Stimulated activated CD8-positive, alpha-beta memory T cell treated with anti-CD3 and anti-CD28 coated beads, Interleukin-7, amount 100 ng/mL, for 48 hours (primary cell): Measurements from ENCODE around the gene GPANK1.

ENCODE experiments used
- DNase-seq, 2 donors: peaks; one replicate each; pipeline ENCODE4 v3.0.0-alpha.2; 2020; ENCODE audit warnings: low read depth in 1 of 2; ENCODE audit errors: extremely low read depth in 1 of 2

Gene GPANK1

DNA sequence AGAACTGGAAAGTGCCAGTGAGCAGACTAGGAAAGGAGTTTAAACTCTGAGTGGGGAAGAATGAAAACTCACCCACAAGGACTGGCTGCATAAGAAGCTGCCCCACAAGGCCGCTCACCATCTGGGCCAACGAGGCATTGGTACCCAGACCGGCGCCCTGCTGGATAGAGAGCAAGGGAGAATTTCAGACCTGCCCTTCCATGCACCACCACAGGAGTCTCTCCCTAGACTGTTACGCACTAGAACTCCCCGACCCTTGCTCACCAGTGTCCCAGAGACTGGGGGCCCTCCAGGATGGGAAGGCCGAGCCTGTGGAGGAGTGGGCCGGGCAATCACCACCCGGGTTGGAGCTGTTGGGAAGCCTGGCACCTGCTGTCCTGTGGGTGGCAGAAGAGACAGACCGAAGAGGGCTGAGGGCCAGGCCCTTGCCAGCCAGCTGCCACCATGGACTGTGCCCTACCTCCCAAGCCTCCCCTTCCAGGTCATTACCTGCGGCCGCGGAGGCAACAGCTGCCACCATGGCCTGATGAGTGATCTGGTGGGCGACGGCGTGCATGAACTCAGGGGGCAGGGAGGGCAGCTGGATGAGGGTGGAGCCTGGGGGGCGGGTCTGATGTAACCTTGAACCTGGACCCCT is 20.9 kb downstream of the GPANK1 start:
- no peak for DNase-seq

GRCh38 chr6:31642798-31643570 is 21.8 kb downstream of the GPANK1 start:
- no peak for DNase-seq

DNA sequence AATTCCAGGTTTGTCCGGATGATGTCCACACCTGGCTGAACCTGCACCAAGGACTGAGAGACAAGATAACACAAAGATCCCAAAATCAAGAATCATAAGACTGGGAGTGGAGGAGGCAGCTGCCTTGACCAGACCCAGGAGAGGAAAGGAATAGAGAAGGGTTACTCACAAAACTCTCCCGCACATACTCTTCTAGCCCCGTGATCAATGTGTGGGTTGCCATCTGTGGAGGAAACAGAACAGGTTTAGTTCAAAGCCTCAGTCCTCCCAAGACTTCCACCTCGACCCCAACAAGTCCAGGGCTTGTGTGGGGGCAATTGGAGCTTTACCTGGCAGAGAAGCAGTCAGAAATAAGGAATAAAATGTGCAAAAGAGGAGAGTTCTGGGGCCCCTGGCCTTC is 23.4 kb downstream of the GPANK1 start:
- DNase-seq: no peak

GRCh38 chr6:31640612-31641011 is 24.2 kb downstream of the GPANK1 start:
- DNase-seq: no peak

- no peak for DNase-seq
Measured at GRCh38 chr6:31639449-31639861, 25.3 kb downstream of the GPANK1 start.

GRCh38 chr6:31639043-31639442 is 25.8 kb downstream of the GPANK1 start:
- no peak for DNase-seq

- no peak for DNase-seq
Measured at GRCh38 chr6:31636698-31637596, 27.9 kb downstream of the GPANK1 start.

DNA sequence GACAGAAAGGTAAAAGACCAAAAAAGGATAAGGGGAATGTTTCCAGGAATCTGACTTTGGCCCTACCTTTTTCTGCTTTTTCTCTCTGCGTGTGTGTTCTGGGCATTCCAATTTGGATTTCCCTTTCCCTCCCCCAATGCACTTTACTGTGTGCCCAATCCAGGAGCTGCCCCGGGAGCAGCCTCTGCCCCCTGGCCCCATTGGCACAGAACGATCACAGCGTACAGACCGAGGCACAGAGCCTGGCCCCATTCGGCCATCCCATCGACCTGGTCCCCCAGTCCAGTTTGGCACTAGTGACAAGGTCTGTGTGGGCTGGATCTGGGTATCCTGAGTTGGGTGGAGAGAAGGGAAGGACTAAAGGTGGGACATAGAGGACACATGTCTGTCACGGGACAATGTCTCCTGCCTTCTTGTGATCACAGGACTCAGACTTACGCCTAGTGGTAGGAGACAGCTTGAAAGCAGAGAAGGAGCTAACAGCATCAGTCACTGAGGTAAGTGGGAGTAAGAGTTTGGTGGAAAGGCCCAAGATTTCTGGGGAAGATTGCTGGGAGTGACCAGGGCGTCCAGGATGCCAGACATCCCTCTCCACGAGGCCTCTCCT is 29.7 kb downstream of the GPANK1 start:
- DNase-seq: no peak

- no peak for DNase-seq
Measured at GRCh38 chr6:31634131-31634530, 30.7 kb downstream of the GPANK1 start.

DNA sequence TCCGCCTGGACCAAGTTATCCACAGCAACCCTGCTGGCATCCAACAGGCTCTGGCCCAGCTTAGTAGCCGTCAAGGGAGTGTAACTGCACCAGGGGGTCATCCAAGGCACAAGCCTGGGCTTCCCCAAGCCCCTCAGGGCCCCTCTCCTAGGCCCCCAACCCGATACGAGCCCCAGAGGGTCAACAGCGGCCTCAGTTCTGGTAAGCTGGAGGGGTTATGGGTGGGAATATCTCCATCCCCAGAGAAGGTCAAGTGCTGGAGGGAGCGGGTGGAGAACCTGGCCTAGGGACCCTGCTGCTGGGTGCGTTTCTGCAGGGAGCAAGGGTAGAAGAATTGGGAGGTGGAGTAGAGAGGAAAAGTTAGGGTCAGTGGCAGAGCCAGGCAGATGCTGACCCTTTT is 31.4 kb downstream of the GPANK1 start:
- no peak for DNase-seq

DNA sequence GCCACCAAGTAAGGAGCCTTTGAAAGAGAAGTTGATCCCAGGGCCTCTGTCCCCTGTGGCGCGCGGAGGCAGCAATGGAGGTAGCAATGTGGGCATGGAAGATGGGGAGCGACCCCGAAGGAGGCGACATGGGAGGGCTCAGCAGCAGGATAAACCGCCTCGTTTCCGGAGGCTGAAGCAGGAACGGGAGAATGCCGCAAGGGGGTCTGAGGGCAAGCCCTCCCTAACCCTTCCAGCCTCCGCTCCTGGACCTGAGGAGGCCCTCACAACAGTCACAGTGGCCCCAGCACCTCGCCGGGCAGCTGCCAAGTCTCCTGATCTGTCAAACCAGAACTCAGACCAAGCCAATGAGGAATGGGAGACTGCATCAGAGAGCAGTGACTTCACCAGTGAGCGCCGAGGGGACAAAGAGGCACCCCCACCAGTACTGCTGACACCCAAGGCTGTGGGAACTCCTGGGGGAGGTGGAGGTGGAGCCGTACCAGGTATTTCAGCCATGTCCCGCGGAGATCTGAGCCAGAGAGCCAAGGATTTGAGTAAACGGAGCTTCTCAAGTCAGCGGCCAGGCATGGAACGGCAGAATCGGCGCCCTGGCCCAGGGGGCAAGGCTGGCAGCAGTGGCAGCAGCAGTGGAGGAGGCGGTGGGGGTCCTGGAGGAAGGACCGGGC is 32.4 kb downstream of the GPANK1 start:
- DNase-seq: no peak

DNA sequence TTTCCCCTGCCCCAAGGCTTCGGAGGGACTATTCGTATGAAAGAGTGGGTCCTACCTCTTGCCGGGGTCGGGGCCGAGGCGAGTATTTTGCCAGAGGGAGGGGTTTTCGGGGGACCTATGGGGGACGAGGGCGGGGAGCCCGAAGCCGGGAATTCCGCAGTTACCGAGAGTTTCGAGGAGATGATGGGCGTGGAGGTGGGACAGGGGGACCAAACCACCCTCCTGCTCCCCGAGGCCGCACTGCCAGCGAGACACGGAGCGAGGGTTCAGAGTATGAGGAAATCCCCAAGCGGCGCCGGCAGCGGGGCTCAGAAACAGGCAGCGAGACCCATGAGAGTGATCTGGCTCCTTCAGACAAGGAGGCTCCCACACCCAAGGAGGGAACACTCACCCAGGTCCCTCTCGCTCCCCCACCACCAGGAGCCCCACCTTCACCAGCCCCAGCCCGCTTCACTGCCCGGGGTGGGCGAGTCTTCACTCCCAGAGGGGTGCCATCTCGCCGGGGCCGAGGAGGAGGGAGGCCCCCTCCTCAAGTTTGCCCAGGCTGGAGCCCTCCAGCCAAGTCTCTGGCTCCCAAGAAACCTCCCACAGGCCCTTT is 33.0 kb downstream of the GPANK1 start:
- DNase-seq: no peak

DNA sequence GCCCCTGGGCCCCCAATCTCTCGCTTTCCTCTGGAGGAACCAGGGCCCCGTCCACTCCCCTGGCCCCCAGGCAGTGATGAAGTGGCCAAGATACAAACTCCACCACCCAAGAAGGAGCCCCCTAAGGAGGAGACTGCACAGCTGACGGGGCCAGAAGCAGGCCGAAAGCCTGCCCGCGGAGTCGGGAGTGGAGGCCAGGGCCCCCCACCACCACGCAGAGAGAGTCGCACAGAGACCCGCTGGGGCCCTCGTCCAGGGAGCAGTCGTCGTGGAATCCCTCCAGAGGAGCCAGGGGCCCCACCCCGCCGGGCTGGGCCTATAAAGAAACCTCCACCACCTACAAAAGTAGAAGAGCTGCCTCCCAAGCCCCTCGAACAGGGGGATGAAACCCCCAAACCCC is 33.6 kb downstream of the GPANK1 start:
- no peak for DNase-seq

DNA sequence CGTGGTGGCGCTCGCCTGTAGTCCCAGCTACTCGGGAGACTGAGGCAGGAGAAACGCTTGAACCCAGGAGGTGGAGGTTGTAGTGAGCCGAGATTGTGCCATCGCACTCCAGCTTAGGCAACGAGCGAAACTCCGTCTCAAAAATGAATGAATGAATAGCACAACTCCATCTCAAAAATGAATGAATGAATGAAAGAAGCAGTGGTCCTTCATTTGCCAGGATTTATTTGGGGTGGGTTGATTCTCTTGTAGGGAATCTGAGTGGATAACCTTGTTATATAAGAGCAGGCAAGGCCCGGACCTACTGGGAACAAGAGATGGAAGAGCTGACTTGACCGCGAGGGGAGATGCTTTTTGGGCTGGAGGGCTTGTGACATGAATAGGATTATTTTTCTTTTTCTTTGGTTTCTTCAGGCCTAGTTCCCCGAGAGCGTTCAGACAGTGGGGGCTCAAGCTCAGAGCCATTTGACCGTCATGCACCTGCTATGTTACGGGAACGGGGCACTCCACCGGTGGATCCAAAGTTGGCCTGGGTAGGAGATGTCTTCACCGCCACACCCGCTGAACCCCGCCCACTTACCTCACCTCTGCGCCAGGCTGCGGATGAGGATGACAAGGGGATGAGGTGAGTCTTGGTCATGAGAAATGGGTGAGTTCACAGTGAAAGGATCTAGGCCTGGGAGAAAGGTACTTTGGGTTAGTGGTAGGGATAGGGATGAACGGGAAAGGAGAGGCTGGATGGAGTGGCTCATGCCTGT is 34.4 kb downstream of the GPANK1 start:
- no peak for DNase-seq

DNA sequence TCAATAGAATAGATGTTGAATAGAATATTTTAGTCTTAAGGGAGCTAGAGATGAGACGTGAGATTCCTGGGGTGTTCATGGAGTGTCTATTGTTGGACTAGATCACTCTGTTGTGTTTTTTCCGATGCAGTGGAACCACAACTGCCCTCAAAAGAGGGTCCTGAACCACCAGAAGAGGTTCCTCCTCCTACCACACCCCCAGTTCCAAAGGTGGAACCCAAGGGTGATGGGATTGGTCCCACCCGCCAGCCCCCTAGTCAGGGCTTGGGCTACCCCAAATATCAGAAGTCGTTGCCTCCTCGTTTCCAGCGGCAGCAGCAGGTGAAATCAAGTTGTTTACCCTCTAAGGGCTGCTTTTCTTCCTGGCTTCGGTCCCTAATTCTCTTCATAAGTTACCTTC is 35.8 kb downstream of the GPANK1 start:
- no peak for DNase-seq

GRCh38 chr6:31627690-31628287 is 37.0 kb downstream of the GPANK1 start:
- DNase-seq: no peak

GRCh38 chr6:31626952-31627351 is 37.8 kb downstream of the GPANK1 start:
- no peak for DNase-seq

DNA sequence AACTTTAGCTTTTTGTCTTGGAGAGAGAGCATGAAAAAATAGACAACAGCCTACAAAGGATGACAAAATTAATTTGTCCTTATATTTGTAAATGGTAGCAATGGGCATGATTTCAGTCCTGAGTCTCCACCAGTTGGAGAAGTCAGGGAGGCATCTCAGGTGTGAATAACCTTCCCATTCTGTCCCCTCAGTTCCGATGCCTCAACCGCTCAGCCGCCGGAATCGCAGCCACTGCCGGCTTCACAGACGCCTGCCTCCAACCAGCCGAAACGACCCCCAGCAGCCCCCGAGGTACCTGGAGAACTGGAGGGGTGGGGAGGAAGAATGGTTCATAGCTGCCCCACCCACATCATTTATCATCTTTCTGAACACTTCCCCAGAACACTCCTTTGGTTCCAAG is 40.7 kb downstream of the GPANK1 start:
- DNase-seq: no peak

GRCh38 chr6:31622684-31623091 is 42.1 kb downstream of the GPANK1 start:
- no peak for DNase-seq
